ENCODE measurements around the gene NPC1.
"Not testable (repeated sequence)": the region's sequence is repeated elsewhere in the genome, so short reads cannot be mapped to it uniquely, and the experiment has no call there.

The NPC1 gene

DNA sequence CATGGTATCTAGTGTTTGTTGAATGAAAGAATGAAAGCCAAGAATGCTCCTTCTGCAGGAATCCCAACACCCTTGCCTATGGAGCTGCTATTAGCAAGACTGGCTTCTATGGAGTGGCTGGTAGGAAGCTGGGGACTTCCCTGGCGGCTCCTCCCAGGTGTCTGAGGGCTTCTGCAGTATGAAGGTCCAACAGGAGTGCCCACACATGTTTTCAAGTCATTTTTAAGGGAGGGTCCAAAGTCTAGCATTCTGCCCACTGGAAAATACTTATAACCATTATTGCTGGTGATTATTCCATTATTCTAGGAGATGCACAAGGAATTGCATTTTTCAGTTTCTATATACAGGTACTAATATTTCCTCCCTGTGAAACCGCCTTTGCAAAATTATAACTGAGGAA, 21.9 kb upstream of the NPC1 start:
- DNase-seq: no peak

DNA sequence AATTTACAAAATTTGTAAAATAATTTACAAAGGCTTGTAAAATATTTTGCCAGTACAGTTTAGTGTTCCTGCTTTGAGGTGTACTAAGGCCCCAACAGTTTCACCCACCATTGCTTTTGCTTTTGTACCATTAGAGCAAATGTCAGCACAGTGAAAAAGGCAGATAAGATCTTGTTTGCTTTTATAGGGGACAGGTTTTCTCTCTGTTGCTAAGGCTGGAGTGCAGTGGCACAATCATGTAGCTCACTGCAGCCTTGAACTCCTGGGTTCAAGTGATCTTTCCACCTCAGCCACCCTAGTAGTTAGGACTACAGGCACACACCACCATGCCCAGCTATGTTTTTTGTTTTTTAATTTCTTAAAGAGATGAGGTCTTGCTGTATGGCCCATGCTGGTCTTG, 19.6 kb upstream of the NPC1 start:
- DNase-seq: no peak

DNA sequence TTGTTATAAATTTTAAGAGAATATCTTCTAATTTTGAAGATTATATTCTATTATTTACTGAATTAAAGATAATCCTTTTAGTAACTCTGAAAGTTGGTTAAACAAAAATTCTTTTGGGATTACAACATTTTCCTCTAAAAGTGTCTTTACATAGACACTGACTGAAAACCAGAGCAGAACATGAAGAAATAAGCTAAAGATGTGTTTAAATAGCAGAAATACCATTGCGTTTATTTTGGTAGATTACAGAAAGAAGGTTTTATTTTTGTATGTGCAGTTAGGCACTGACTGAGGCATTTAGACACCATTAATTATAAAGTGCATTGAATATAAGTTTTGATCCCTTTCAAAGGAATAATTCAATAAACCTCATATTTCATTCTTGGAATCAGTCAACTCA, 13.5 kb upstream of the NPC1 start:
- no peak for DNase-seq

DNA sequence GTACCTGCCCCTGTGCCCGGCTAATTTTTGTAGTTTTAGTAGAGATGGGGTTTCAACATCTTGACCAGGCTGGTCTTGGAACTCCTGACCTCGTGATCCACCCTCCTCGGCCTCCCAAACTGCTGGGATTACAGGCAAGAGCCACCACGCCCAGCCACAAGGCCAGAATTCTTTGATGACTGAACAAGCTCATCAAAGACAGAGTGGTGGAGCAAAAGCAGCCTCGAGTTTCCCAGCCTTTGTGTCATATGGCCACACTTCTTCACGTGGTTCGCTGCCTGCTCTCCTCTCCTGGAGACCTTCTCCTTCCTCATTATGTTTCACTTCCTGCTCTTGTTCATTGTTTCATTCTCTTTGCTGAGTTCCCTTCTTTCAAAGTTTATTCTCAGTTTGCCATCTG, 9.9 kb upstream of the NPC1 start:
- DNase-seq: no peak

DNA sequence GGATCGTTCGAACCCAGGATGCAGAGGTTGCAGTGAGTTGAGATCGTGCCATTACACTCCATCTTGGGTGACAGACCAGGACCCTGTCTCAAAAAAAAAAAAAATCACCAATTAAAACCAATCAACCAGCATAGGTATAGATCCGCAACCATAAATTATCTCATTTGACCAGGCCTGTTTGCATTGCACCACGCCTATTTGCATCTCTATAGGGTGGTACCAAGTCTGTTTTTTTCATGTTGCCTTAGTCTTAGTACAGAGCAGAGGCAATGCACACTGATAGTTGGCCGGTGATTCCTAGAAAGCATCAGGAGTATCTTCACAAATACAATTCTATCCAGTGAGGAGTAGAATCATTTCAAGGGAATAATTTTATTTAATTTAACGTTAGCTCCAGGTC, 9.3 kb upstream of the NPC1 start:
- DNase-seq: no peak

DNA sequence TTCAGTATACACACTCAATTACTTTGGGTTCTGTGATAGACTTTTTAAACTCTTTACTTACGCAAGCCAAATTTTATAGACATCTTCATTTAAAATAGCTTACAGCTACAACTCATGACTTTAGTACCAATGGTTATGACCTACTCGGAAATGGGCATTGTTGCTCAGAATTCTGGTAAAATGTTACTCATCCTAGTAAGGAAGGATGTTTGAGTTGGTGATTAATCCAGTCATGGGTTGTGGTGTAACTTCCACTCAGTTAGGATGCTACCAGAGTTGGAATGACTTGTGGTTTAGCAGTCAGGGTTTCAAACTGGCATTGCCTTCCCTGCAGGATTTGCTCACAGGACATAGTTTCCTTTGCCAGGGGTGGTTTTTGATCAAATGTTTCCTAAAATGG, 7.4 kb upstream of the NPC1 start:
- no peak for DNase-seq

DNA sequence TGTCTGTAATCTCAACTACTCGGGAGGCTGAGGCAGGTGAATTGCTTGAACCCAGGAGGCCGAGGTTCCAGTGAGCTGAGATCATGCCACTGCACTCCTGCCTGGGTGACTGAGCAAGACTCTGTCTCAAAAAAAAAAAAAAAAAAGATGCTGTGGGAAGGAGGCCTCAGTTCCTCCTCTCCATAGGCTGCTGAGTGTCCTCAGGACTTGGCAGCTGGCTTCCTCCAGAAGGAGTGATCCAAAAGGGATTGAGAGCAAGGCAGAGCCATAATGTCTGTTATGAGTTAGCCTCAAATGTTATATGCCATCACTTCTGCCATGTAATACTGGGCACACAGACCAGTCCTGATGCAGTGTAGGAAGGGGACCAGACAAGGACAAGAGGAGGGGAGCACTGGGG, 6.6 kb upstream of the NPC1 start:
- DNase-seq: no peak

DNA sequence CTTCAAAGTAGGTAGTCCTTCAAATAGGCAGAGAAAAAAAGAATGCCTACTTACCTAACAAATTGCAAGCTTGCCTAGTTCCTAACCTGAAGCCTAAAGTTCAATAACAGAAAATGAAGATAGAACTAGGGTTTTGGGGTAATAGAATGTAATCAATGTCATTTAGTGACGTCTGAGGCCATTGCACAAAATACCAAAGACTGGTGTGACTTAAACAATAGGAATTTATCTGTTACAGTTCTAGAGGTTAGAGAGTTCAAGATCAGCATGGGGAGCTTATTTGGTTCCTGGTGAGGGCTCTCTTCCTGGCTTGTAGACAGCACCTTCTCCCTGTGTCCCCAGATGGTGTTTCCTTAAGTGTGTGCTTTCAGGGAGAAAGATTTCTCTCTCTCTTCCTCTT, 4.7 kb upstream of the NPC1 start:
- no peak for DNase-seq

DNA sequence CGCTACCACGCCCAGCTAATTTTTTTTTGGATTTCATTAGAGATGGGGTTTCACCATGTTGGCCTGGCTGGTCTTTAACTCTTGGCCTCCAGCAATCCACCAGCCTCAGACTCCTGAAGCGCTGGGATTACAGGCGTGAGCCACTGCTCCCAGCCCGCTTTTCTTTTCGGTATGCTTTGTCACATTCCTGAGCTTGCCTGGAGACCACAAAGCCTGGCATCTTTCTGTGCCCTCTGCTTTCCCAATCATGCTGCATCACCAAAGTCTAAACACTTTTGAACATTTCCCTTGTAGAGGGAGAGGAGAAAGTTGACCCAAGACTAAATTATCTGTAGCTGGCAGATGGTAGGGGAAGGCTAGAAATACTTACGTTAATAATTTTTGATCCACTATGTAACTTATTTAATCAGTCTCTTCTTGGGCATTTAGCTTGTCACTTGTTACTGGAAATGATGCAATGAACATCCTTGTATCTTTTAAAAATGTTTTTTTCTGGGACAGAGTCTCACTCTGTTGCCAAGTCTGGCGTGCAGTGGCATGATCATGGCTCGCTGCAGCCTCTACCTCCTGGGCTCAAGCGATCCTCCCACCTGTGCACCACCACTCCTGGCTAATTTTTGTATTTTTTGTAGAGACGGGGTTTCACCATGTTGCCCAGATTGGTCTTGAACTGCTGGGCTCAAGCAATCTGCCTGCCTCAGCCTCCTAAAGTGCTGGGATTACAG, 2.7 kb upstream of the NPC1 start:
- DNase-seq: no peak

DNA sequence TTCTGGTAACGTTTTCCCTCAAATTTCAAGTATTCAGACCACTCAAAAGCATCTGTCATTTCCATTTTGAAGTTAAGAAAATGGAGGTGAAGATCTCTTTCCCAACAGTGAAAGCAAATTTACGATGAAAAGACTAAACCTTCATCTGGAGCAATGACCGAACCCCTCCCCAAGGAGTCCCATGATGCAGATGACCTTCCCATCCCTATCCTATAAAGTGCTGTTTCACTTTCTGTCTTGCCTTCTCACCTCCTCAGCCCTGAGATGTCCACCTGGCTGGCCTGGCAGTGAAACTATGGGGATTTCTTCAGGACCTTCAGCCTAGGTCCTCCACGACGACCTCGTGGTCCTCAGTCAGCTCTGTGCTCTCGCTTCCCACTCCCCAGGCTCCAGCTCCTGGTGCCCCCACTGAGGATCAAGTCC, 925 bp upstream of the NPC1 start:
- no peak for DNase-seq

DNA sequence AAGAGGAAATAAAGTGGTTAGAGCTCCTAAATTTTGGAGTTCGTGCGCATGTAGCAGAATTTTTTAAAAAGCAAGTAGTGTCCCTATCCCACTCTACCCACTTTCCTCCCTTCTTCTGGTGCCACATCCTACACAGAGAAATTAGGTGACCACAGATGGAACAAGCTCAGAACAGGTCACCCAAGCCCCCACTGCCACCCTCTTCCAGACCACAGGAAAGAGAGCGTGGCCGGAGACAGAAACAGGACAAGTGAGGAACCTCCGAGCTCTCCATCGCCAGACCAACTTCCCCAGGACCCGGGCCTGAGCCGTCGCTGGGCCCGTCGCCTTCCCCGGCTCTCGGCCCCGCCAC, 433 bp downstream of the NPC1 start:
- DNase-seq: no peak

DNA sequence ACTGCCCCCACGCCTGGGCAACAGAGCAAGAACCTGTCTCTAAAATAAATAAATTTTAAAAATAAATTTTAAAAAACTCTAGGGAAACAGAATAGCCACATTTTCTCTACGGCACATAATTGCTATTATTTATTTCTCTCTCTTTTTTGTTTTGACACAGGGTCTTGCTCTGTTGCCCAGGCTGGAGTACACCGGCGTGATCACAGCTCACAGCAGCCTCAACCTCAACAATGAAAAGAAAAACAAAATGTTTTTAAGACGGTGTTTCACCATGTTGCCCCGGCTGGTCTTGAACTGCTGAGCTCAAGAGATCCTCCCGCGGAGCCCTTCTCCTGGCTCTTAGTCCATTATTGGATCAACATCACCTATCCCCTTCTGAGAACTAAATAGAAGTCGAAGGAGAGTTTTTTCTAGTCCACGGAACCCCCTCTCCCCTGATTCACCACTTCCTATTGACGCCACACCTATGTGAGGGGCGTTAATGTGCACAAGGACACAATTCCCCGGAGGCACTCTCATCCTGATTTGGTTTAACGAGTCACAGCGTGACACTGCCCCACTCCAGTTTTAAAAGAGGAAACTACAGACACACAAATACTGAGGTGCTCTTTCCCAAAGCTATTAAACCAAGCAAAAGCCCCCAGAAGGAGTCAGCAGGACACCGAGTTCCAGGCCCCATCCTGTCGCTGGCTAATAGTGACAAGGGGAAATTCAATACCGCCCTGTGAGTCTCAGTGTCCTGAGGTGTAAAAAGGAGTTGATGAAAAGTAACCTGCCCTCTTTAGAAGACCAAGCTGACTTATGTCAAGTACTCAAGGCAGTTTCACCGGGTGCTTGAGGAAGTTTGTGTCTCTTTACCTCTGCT, 1.1 kb downstream of the NPC1 start:
- no peak for DNase-seq

DNA sequence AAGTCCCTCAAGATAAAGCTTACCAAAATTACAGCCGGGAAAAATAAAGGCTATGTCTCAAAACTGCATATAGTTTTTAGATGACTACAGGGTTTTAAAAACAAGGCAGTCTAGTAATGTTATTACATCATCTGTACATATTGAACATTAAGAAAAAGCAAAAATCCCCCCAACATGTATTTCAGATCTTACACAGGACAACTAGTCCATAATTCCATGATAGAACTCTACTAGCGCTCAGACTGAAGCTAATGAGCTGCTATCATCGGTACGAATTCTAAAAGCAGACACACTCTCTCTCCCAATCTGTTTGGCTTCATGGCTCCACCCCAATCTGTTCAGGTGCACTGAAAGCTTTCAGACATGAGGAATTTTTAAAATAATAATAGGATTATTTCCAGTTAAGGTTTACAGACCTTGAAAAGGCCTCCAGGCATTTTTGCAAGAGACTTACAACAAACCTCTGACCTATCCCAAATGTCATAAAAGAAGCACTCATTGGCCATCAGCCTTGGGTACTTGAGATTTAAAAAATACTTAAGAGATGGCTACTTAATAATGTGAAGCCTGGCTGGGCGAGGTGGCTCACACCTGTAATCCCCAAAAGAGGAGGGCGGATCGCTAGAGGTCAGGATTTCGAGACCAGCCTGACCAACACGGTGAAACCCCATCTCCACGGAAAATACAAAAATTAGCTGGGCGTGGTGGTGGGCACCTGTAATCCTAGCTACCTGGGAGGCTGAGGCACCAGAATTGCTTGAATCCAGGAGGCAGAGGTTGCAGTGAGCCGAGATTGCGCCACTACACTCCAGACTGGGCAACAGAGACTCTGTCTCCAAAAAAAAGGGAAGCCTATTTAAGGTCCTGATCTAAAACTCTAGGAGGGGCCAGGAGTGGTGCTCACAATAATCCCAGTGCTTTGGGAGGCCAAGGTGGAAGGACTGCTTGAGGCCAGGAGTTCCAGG, 2.0 kb downstream of the NPC1 start:
- DNase-seq: no peak

DNA sequence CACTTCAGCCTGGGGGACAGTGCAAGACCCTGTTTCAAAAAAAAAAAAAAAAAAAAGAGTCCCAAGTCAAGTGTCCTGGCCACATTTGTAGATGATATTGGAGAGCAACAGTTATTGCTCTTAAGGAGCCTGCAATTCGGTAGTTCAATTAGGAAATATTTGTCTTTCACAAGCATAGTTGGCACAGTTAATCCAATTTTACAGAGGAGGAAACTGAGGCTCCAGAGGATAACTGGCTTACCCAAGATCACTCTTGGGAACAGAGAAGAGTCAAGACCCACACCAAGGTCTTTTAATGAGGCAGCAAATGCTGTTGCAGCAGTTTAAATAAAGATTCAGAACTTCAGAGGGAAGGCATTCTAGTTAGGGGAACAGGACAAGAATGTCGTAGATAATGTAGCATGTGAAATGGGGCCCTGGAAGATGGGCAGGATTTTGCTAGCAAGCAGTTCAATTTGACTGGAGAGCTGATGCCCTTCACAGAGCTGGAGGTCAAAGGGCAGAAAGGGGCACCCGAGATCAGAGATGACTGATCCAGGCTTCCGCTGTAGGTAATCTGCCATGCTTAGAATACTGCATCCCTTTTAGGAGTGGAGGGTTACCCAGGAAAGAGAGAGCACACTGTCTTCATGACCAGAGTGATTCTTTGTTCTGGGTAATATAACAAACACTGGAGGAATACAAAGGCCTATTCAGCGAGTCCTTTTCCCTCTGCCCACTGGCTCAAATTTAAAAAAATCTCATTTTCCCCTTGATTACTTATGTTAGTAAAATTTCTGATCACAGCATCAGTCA, 3.0 kb downstream of the NPC1 start:
- no peak for DNase-seq

DNA sequence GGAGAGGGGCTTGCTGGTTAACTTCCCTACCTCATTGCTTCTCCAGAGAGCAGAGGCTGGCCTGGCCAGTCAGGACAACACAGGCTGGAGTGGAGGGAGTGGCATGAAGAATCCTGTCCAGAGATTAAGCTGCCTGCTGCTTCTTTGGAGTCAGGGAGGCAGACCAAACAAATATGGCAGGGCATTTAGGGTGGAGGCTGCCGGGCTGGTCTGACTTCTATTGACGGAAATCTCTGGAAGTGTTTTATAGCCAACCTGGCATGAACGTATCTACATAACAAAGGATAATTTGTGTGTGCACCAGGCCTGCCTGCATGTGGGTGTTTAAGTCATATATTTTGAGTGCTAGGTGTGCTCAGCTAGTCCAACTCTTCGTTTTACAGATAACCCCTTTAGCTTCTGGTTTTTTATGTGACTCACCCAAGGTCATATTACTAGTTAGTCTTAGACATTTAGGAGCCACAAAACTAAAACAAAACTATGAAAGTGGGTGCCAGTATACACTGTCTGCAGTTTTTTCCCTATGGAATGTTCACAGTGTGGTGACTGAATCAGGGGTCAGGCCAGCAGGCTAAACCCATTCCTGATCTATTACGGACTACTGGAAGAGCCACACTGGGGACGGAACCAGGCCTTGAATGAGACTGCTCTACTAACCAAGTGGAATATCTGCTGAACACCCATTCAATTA, 5.5 kb downstream of the NPC1 start:
- DNase-seq: no peak

DNA sequence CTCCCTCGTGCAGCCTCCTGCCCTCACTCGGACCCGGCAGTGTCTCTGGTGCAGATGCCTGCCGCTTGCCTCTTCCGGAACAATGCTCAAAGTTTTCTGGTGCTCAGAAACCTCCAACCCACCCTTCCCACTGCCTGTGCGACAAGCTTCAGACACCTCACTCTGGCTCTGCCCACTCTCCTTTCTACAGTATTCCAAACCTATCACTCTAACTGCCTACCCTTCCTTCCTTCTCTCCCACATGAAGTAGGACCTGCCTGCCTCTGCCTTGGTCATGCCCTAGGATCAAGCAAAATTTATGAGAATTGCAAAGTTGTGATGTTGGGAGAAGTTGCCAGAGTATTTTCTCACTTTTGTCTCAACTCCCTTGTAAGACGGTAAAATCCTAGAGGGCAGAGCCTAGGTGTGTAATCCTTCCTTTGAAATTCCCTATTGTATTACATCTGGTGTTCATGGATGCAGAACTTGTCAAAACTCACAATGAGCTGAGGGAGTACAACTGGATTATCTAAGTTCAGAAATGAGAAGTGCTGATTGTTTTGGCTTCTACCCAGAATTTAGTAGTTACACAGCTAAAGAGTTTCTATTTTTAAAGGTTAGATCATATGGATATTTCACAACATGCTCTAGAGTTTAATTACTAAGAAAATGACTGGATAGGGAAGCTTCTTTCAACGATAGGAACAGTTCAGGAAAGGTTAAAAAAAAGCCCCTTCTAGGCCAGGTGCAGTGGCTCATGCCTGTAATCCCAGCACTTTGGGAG, 7.2 kb downstream of the NPC1 start:
- no peak for DNase-seq

DNA sequence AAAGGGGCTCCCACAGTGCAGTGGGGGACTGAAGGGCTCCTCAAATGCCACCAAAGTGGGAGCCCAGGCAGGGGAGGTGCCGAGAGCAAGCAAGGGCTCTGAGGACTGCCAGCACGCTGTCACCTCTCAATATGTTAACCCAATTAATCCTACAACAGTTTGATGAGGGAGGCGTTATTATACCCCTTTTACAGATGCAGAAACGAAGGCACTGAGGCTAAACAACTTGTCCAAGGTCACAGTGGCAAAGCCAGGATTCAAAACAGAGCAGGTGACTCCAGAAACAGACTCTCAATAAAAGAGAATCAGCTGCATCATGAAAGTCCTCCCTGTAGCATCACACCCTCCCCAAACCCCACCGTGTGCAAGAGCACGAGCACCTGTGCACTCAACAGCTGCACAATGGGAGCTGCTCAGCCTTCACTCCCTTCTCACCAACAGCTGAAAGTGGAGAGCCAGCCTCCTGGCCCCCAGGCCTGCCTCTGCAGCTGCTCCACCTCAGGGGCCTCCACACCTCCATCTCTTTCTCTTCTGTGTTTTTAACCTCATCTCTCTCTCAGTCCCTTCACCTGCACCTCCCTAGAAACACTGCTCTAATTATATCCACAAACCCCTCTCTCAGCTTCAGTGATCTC, 8.1 kb downstream of the NPC1 start:
- no peak for DNase-seq

DNA sequence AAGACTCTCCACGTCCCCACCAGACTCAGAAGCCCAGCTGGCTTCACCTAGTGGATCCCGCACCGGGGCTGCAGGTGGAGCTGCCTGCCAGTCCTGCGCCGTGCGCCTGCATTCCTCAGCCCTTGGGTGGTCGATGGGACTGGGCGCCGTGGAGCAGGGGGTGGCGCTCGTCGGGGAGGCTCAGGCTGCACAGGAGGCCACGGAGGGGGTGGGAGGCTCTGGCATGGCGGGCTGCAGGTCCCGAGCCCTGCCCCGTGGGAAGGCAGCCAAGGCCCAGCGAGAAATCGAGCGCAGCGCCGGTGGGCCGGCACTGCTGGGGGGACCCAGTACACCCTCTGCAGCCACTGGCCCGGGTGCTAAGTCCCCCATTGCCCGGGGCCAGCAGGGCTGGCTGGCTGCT, 8.8 kb downstream of the NPC1 start:
- DNase-seq: not testable (repeated sequence)

DNA sequence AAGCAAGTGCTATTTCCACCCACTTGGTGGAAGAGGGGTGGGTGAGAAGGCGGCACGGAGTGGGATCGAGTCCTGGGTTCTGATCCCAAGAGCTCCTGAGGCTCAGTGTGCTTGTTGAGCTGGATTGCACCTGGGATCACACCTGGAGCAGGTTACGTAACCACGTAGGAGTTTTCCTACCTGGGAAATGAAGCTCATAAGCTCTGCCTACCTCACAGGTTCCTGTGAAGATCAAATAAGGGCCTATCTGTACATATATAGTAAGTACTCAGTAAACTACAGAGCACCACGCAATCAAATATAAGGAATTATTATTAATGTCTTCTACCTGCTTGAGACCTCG, 11.0 kb downstream of the NPC1 start:
- DNase-seq: no peak

DNA sequence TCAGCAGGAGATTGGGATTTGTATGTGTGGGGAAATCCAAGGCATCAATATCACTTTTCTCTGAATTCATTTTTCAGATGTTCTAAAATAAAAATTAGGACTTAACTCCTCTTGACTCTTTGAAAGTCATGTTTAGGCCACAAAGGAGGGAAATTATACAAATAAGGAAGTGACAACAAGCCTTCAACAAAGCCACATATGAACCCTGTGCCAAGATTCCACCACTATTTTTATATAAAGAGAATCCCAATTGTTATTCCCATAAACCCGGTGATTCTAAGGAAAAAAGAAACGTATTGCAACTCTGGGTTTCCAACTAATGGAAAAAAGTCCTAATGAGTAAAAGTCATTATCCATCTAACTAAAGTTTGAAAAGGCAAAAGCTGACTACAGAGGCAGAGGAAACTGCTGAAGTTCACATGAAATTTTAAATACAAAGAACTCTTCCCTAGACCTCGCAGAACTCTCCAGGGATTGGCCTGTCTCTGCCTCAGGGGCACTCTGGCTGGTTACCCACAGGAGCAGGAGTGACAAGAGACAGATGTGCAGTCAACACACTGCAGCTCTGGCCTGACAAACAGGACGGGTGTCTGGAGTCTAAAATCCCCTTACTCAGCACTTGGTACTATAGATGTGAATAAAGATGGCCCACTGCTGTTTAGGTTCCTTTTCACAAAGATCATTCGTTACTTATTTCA, 11.5 kb downstream of the NPC1 start:
- no peak for DNase-seq

Data from right hindlimb (tissue), 1 donor.